Tibial nerve (tissue), 4 donors: ENCODE results near the gene SLC6A15. TPM values are rescaled to one million over a fixed set of nuclear protein-coding genes. Genes with fewer than 3 reads are reported as not detected.

ENCODE experiments used
- DNase-seq, 2 donors: peaks; one replicate each; pipeline ENCODE4 v3.0.0-alpha.2; 2019; ENCODE audit warnings: low spot score in 2 of 2
- H3K27ac ChIP-seq, 4 donors: fragments of 200-600 bp; sonication (generic) in 3 of 4; one replicate each; pipeline ENCODE4 v1.5.1; 2017 to 2019; ENCODE audit warnings: mild to moderate bottlenecking in 1 of 4
- H3K27me3 ChIP-seq, 2 donors: fragments of 200-600 bp; sonication (generic) in 1 of 2; one replicate each; pipeline versions ENCODE4 v1.5.1 to v1.6.0; 2017 to 2019
- H3K36me3 ChIP-seq, 3 donors: fragments of 200-600 bp; sonication (generic); one replicate each; pipeline ENCODE4 v1.5.1; 2018 to 2019
- H3K4me1 ChIP-seq, 4 donors: fragments of 200-600 bp; sonication (generic) in 3 of 4; one replicate each; pipeline ENCODE4 v1.5.1; 2017 to 2019
- H3K4me3 ChIP-seq, 4 donors: fragments of 200-600 bp; sonication (generic) in 3 of 4; one replicate each; pipeline ENCODE4 v1.5.1; 2017 to 2019; ENCODE audit warnings: mild to moderate bottlenecking in 1 of 4, moderate library complexity in 1 of 4
- H3K9me3 ChIP-seq, 4 donors: fragments of 200-600 bp; sonication (generic) in 3 of 4; one replicate each; pipeline ENCODE4 v1.5.1; 2017 to 2019
- EP300 ChIP-seq, 2 donors: sonication (generic); formaldehyde crosslinking; IDR thresholded peaks; one replicate each; pipeline ENCODE4 v1.6.1; 2017; ENCODE audit warnings: antibody characterized with exemption in 2 of 2, mild to moderate bottlenecking in 1 of 2
- POLR2A ChIP-seq, 2 donors: fragments of 450-650 bp; IDR thresholded peaks; one replicate each; pipeline ENCODE4 v1.6.1; 2017; ENCODE audit warnings: antibody characterized with exemption in 2 of 2, mild to moderate bottlenecking in 2 of 2, moderate library complexity in 2 of 2
- WGBS, 2 donors: methylation state at CpG; one replicate each; pipeline ENCODE4 v1.1.5; 2018; 5-methylcytosine and 5-hydroxymethylcytosine counted together
- total RNA-seq, 4 donors: library from RNA; depleted of rRNA; stranded (reverse); fragments of >200 nt; gene quantifications; one replicate each; pipeline ENCODE4 v1.1.0, GENCODE V29; 2016
- TF ChIP-seq, protein P1 (sequence below), 5 experiments: fragments of 200-600 bp in 3 of 5; fragments of 450-650 bp in 2 of 5; sonication (generic) in 3 of 5; IDR thresholded peaks; one replicate each; pipeline ENCODE4 v1.5.1; 2016 to 2019; ENCODE audit warnings: antibody characterized with exemption in 5 of 5, mild to moderate bottlenecking in 3 of 5, moderate library complexity in 2 of 5

The SLC6A15 gene
- total RNA-seq, 4 donors from 2014 or later = 0.30 to 0.84 (median 0.51) TPM

DNA sequence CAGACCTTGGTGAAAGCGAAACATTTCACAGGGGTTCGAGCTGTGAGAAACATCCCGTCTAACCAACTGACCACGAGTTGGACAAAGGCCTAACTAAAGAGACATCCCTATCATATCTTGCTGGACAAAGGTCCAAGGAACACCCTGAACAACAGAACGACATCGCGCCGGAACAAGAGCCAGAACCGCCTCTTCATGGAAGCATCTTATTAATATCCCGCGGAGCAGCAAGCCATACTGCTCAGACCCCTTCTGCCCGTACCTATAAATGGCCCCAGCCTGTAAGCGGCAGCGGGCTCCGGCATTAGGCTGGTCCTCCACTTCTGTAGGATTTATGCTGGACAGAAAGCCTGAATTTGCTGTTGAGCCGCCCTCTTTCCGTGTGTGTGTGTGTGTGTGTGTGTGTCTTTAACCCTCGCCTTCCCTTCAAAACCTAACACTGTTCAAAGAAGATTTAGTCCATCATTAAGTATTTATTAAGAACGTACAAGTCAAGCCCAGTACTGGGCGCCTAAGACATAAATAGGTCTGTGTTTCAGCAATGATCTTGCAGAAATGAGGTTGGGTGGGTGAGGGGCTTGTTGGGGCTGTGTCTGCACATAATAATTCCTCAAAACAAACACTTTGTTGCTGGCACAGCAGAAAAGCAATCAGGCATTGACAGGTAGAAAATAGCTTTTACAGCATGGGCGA lies 1.9 kb downstream of the SLC6A15 start:
- DNase-seq = no peak
- Histone ChIP-seq H3K9me3 (no peaks in the 10 kb centered on the region), H3K4me1 (peaks cover 0 to 31% (median 5%) of the 10 kb centered on the region in 4 donors), H3K36me3 (no peaks in the 10 kb centered on the region), H3K27ac (no peak overlapping the region), H3K4me3 (peak overlapping the region; percentile 23 to 59 (median 37)), H3K27me3 (peaks cover 0 to 54% of the 10 kb centered on the region in 2 donors)
- TF ChIP-seq POLR2A (IDR thresholded peaks at IDR 0.05) (no peak), EP300 (IDR thresholded peaks at IDR 0.05) (no peak)
- TF ChIP-seq, protein P1, sequence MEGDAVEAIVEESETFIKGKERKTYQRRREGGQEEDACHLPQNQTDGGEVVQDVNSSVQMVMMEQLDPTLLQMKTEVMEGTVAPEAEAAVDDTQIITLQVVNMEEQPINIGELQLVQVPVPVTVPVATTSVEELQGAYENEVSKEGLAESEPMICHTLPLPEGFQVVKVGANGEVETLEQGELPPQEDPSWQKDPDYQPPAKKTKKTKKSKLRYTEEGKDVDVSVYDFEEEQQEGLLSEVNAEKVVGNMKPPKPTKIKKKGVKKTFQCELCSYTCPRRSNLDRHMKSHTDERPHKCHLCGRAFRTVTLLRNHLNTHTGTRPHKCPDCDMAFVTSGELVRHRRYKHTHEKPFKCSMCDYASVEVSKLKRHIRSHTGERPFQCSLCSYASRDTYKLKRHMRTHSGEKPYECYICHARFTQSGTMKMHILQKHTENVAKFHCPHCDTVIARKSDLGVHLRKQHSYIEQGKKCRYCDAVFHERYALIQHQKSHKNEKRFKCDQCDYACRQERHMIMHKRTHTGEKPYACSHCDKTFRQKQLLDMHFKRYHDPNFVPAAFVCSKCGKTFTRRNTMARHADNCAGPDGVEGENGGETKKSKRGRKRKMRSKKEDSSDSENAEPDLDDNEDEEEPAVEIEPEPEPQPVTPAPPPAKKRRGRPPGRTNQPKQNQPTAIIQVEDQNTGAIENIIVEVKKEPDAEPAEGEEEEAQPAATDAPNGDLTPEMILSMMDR (IDR thresholded peaks at IDR 0.05) = no peak
- WGBS, 2 donors = 7 to 8% methylated on average over 20 to 21 of the region's 21 CpGs

DNA sequence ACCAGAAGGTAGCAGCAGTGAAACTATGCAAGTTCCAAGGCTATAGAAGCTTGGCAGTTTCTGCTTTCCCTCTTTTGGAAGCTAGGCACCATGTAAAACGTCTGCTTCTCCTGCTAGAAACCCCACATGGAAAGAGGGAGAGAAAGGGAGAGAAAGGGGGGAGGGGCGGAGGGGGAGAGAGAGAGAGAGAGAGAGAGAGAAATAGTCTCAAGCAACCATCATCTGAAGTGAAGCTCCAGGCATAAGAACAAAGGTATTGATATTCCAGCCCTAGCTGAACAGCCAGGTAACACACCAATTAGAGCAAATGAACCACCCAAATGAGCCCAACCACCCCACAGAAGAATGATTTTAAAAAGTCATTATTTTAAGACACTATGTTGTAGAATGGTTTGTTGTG lies 8.5 kb downstream of the SLC6A15 start:
- DNase-seq = no peak
- WGBS, 2 donors = 23 to 28% methylated on average over 2 of the region's 2 CpGs
- Histone ChIP-seq H3K4me3 (no peak overlapping the region), H3K4me1 (no peaks in the 10 kb centered on the region), H3K36me3 (no peaks in the 10 kb centered on the region), H3K9me3 (no peaks in the 10 kb centered on the region), H3K27me3 (peaks cover 0 to 5% of the 10 kb centered on the region in 2 donors), H3K27ac (no peak overlapping the region)
- TF ChIP-seq, protein P1 (IDR thresholded peaks at IDR 0.05) = no peak
- TF ChIP-seq EP300 (IDR thresholded peaks at IDR 0.05) = no peak
- no peak for TF ChIP-seq POLR2A (IDR thresholded peaks at IDR 0.05)

- Histone ChIP-seq H3K27ac (no peak overlapping the region), H3K27me3 (no peaks in the 10 kb centered on the region), H3K4me3 (no peak overlapping the region), H3K36me3 (no peaks in the 10 kb centered on the region), H3K4me1 (no peaks in the 10 kb centered on the region), H3K9me3 (no peaks in the 10 kb centered on the region)
- 46 to 56% methylated on average over 5 of the region's 5 CpGs for WGBS, 2 donors
- DNase-seq = no peak
- TF ChIP-seq, protein P1 (IDR thresholded peaks at IDR 0.05) = no peak
- TF ChIP-seq EP300 (IDR thresholded peaks at IDR 0.05) = no peak
- TF ChIP-seq POLR2A (IDR thresholded peaks at IDR 0.05) = no peak
These were observed 21.3 kb downstream of the SLC6A15 start for GRCh38 chr12:84891106-84891838.

GRCh38 chr12:84889818-84890217 lies 22.8 kb downstream of the SLC6A15 start:
- TF ChIP-seq POLR2A (IDR thresholded peaks at IDR 0.05) (no peak), EP300 (IDR thresholded peaks at IDR 0.05) (no peak)
- TF ChIP-seq, protein P1 (IDR thresholded peaks at IDR 0.05) = no peak
- no peaks in the 10 kb centered on the region for H3K9me3 ChIP-seq
- WGBS, 2 donors = 82 to 85% methylated on average over 2 of the region's 2 CpGs

DNA sequence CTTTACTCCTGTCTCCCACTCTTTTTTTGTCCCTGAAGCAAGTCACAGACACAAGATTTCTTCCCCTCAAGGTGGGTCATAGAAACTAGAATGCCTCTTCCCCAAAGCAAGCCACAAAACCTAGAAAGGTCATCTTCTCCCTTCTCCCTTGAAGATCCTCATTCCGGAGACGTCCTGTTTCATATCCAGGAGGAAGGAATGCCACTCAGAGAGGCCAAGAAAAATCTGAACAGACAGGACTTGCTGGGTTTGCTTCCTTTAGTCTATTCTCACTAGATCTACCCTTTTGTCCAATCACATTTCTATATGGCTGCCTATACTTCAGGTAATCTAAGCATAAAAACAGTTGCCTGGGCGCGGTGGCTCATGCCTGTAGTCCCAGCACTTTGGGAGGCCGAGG lies 23.7 kb downstream of the SLC6A15 start:
- no peaks in the 10 kb centered on the region for H3K4me1 ChIP-seq
- TF ChIP-seq POLR2A (IDR thresholded peaks at IDR 0.05) = no peak
- TF ChIP-seq, protein P1 (IDR thresholded peaks at IDR 0.05) = no peak
- no peak for TF ChIP-seq EP300 (IDR thresholded peaks at IDR 0.05)
- WGBS, 2 donors = 91 to 92% methylated on average over 5 of the region's 5 CpGs
- no peaks in the 10 kb centered on the region for H3K27me3 ChIP-seq
- H3K27ac ChIP-seq = no peak overlapping the region
- no peak overlapping the region for H3K4me3 ChIP-seq
- DNase-seq = no peak
- no peaks in the 10 kb centered on the region for H3K36me3 ChIP-seq
- no peaks in the 10 kb centered on the region for H3K9me3 ChIP-seq

More at GRCh38 chr12:84889818-84890217, 22.8 kb downstream of the SLC6A15 start:
- no peaks in the 10 kb centered on the region for H3K27me3 ChIP-seq
- DNase-seq = no peak
- no peaks in the 10 kb centered on the region for H3K4me1 ChIP-seq
- H3K27ac ChIP-seq = no peak overlapping the region
- no peak overlapping the region for H3K4me3 ChIP-seq
- H3K36me3 ChIP-seq = no peaks in the 10 kb centered on the region
